ENCODE results near the gene C3orf52. TPM values are rescaled to one million over a fixed set of nuclear protein-coding genes. Genes with fewer than 3 reads are reported as not detected.

Gene C3orf52
- total and polyA plus RNA-seq, 9 donors = 0.24 to 5.5 (median 0.48) TPM

DNA sequence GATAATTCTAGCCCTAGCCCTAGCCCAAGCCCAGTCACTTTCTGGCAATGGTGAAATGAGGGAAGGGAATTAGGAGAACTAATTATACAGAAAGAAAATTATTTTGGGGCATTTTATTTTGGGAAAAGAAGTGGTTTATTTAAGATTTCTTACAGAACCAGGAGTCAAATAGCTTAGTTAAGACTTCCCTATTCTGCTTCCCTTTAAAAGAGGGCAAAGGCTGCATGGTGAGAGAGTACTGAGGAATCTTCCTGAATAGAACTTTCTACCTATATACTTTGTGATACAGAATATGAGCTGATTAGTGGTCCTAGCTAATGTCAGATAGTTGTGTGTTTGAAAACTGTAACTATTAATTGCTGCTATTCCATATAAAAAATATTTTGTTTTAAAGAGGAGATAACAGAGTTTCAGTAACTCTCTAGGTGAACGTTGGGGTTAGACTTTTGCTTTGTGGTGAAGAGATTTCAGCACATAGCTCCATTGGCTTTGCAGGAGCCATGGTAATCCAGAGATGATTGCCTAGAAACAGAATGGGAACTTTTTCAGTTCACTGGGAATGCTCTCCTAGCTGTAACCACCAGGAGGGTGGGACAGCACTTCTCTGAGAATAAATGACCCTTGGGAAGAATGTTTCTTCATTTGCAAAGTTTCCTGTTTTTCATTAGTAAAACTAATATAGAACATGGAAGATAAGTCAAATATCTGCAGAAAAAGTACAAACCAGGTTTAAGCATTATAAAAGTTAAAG lies 52.2 kb downstream of the C3orf52 start:
- H3K36me3 ChIP-seq = no peaks in the 10 kb centered on the region
- H3K9me3 ChIP-seq = no peaks in the 10 kb centered on the region
- H3K4me3 ChIP-seq = no peak overlapping the region
- H3K27me3 ChIP-seq = no peaks in the 10 kb centered on the region
- intact Hi-C loops (cut with DNase I) = no loop called here
- no peak for TF ChIP-seq EP300 (IDR thresholded peaks at IDR 0.05)
- TF ChIP-seq, protein P1, sequence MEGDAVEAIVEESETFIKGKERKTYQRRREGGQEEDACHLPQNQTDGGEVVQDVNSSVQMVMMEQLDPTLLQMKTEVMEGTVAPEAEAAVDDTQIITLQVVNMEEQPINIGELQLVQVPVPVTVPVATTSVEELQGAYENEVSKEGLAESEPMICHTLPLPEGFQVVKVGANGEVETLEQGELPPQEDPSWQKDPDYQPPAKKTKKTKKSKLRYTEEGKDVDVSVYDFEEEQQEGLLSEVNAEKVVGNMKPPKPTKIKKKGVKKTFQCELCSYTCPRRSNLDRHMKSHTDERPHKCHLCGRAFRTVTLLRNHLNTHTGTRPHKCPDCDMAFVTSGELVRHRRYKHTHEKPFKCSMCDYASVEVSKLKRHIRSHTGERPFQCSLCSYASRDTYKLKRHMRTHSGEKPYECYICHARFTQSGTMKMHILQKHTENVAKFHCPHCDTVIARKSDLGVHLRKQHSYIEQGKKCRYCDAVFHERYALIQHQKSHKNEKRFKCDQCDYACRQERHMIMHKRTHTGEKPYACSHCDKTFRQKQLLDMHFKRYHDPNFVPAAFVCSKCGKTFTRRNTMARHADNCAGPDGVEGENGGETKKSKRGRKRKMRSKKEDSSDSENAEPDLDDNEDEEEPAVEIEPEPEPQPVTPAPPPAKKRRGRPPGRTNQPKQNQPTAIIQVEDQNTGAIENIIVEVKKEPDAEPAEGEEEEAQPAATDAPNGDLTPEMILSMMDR (IDR thresholded peaks at IDR 0.05) = no peak
- TF ChIP-seq POLR2A (IDR thresholded peaks at IDR 0.05) = no peak
- no peaks in the 10 kb centered on the region for H3K4me1 ChIP-seq (ENCODE audit: insufficient read depth)
- no peak for DNase-seq
- 7 to 35% (median 21%) methylated on average over 1 of the region's 1 CpG for WGBS, 3 donors
- no peak overlapping the region for H3K27ac ChIP-seq

DNA sequence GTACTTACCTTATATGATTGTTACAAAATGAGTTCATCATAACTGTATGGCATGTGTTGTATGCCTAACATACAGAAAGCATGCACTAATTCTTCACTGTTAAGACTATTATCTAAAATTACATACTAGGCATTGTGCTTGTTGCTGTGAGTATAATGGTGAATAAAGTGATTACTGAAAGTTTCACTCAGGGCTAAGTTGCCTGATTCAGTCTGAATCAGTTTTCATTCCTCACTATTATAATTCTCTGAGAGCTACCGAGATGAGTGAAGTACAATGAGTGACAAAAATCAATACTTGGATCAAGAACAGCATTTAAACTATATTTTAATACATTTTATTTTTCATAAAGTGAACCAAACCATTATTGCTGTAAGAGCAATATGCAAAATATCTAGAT lies 54.4 kb downstream of the C3orf52 start:
- 90 to 93% (median 92%) methylated on average over 1 of the region's 1 CpG for WGBS, 3 donors
- Histone ChIP-seq H3K4me1 (ENCODE audit: insufficient read depth) (no peaks in the 10 kb centered on the region), H3K36me3 (no peaks in the 10 kb centered on the region), H3K27ac (no peak overlapping the region), H3K9me3 (no peaks in the 10 kb centered on the region), H3K27me3 (no peaks in the 10 kb centered on the region), H3K4me3 (no peak overlapping the region)
- no peak for DNase-seq
- no peak for TF ChIP-seq POLR2A (IDR thresholded peaks at IDR 0.05)
- no peak for TF ChIP-seq EP300 (IDR thresholded peaks at IDR 0.05)
- TF ChIP-seq, protein P1 (IDR thresholded peaks at IDR 0.05) = no peak
- intact Hi-C loops (cut with DNase I) = no loop called here

DNA sequence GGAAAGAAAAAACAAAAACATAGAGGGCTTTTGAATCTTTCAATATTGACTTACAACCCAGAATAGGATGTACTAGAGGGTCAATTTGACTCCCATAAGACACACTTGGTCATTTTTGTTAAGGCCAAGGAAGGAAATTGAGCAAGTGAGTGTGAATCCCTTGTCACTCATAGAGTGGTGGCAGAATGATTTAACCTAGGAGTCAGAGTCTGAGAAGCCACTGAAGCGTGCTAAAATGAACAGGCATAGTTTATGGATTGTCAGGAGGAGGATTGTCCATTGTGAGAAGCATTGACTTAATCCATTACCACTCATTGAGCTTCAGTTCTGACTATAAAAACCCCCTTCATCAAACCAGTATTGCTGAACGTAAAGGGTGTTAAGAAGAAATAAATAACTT lies 55.1 kb downstream of the C3orf52 start:
- DNase-seq = no peak
- TF ChIP-seq, protein P1 (IDR thresholded peaks at IDR 0.05) = no peak
- TF ChIP-seq POLR2A (IDR thresholded peaks at IDR 0.05) = no peak
- TF ChIP-seq EP300 (IDR thresholded peaks at IDR 0.05) = no peak
- intact Hi-C loops (cut with DNase I) = no loop called here
- H3K27ac ChIP-seq = no peak overlapping the region
- H3K9me3 ChIP-seq = no peaks in the 10 kb centered on the region
- H3K4me1 ChIP-seq (ENCODE audit: insufficient read depth) = no peaks in the 10 kb centered on the region
- no peak overlapping the region for H3K4me3 ChIP-seq
- H3K36me3 ChIP-seq = no peaks in the 10 kb centered on the region
- no peaks in the 10 kb centered on the region for H3K27me3 ChIP-seq
- WGBS, 3 donors = 82 to 93% (median 90%) methylated on average over 2 of the region's 2 CpGs

DNA sequence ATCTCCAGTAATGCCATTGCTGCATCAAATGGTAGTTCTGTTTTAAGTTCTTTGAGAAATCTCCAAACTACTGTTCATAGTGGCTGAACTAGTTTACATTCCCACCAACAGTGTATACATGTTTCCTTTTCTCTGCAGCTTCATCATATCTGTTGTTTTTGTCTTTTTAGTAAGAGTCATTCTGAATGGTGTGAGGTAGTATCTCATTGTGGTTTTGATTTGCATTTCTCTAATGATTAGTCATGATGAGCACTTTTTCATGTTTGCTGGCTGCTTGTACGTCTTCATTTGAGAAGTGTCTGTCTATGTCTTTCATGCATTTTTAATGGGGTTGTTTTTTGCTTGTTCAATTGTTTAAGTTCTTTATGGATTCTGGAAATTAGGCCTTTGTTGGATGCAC lies 57.1 kb downstream of the C3orf52 start:
- Histone ChIP-seq H3K27ac (no peak overlapping the region), H3K36me3 (no peaks in the 10 kb centered on the region), H3K27me3 (no peaks in the 10 kb centered on the region), H3K9me3 (no peaks in the 10 kb centered on the region), H3K4me1 (ENCODE audit: insufficient read depth) (no peaks in the 10 kb centered on the region), H3K4me3 (no peak overlapping the region)
- intact Hi-C loops (cut with DNase I) = no loop called here
- WGBS, 3 donors = 85 to 95% (median 87%) methylated on average over 1 of the region's 1 CpG
- TF ChIP-seq EP300 (IDR thresholded peaks at IDR 0.05) (no peak), POLR2A (IDR thresholded peaks at IDR 0.05) (no peak)
- TF ChIP-seq, protein P1 (IDR thresholded peaks at IDR 0.05) = no peak
- no peak for DNase-seq
